ENCODE measurements around the gene LRGUK. TPM values are rescaled to one million over a fixed set of nuclear protein-coding genes. Genes with fewer than 3 reads are reported as not detected.

Gene LRGUK
- polyA plus RNA-seq, 1 experiment = 0.07 TPM

DNA sequence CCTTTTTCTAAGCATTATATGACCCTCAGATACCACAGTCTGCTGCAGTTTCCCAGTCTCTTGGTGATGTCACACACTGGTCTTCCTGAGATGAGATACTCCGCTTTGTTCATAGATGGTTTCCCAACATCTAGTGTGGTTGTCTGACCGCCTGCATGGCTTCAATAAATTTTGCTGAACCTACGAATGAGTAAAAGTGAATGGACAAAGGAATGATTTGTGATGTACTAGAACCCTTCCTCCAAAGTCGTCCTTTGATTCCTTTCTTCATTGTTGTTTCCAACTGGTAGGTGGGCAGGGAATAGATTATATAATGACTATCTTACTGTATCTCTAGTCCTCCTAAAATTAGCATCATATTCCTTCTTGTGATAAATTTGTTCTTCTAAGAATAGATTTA, 107.1 kb downstream of the LRGUK start:
- CTCF ChIA-PET = no interaction called here
- peaks cover 6% of the 10 kb centered on the region; the same call in 1 of the 2 replicates for H3K9me3 ChIP-seq (ENCODE audit: control insufficient read depth, insufficient read depth, low read length)

DNA sequence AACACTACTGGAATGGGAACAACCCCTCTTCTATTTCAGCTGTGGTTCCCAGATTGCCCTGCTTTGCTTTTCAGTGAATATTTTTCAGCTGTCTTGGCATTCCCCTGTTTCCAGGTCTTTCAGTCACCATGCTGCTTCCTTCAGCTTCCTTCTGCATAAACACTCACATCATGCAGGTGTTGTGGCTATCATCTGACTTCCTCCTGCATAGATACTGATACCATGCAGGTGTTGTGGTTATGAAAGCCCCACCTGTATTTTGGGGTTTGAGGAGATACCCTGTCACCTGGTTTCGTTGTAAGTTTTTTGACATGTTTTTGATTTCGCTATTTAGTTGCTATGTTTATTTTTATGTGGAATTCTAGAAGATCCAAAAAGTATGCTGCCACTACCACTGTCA, 118.1 kb downstream of the LRGUK start:
- Histone ChIP-seq H3K9me3 (ENCODE audit: control insufficient read depth, insufficient read depth, low read length) (no peaks in the 10 kb centered on the region), H3K4me3 (ENCODE audit: low read depth, low read length) (no peak overlapping the region), H3K27ac (ENCODE audit: low read depth, low read length) (no peak overlapping the region), H3K27me3 (ENCODE audit: control insufficient read depth, insufficient read depth, low read length) (no peaks in the 10 kb centered on the region)
- ChIA-PET CTCF (no interaction called here), POLR2A (no interaction called here)
- no peak for DNase-seq (ENCODE audit: low read depth, low spot score)
- TF ChIP-seq, protein P1, sequence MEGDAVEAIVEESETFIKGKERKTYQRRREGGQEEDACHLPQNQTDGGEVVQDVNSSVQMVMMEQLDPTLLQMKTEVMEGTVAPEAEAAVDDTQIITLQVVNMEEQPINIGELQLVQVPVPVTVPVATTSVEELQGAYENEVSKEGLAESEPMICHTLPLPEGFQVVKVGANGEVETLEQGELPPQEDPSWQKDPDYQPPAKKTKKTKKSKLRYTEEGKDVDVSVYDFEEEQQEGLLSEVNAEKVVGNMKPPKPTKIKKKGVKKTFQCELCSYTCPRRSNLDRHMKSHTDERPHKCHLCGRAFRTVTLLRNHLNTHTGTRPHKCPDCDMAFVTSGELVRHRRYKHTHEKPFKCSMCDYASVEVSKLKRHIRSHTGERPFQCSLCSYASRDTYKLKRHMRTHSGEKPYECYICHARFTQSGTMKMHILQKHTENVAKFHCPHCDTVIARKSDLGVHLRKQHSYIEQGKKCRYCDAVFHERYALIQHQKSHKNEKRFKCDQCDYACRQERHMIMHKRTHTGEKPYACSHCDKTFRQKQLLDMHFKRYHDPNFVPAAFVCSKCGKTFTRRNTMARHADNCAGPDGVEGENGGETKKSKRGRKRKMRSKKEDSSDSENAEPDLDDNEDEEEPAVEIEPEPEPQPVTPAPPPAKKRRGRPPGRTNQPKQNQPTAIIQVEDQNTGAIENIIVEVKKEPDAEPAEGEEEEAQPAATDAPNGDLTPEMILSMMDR (IDR thresholded peaks at IDR 0.05; ENCODE audit: low read depth, low read length) = no peak

More for the DNA sequence above, 107.1 kb downstream of the LRGUK start:
- TF ChIP-seq, protein P1 (IDR thresholded peaks at IDR 0.05; ENCODE audit: low read depth, low read length) = no peak
- Histone ChIP-seq H3K4me3 (ENCODE audit: low read depth, low read length) (no peak overlapping the region), H3K27me3 (ENCODE audit: control insufficient read depth, insufficient read depth, low read length) (peaks cover 4% of the 10 kb centered on the region), H3K27ac (ENCODE audit: low read depth, low read length) (no peak overlapping the region)
- POLR2A ChIA-PET = no interaction called here
- DNase-seq (ENCODE audit: low read depth, low spot score) = no peak

DNA sequence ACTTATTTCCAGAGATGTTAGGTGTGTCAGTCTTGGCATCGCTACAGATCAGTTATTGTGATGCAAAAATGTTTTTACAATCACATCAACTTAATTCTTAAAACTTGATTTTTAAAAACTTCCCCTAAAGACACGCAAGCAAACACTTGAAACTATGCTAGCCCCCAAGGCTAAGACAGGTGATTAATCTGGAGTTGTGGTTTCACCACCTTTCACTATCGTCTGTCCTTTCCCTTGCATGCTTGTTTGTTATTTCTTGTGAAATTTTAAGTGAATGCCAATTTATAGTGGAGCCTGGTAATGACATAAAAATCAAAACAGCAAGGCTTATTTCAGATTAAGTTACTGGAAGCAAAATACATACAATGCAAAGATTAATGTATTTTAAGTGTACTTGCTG, 119.2 kb downstream of the LRGUK start:
- TF ChIP-seq, protein P1 (IDR thresholded peaks at IDR 0.05; ENCODE audit: low read depth, low read length) = no peak
- Histone ChIP-seq H3K27ac (ENCODE audit: low read depth, low read length) (no peak overlapping the region), H3K4me3 (ENCODE audit: low read depth, low read length) (no peak overlapping the region), H3K27me3 (ENCODE audit: control insufficient read depth, insufficient read depth, low read length) (no peaks in the 10 kb centered on the region), H3K9me3 (ENCODE audit: control insufficient read depth, insufficient read depth, low read length) (no peaks in the 10 kb centered on the region)
- no peak for DNase-seq (ENCODE audit: low read depth, low spot score)
- CTCF ChIA-PET = no interaction called here
- POLR2A ChIA-PET = no interaction called here

DNA sequence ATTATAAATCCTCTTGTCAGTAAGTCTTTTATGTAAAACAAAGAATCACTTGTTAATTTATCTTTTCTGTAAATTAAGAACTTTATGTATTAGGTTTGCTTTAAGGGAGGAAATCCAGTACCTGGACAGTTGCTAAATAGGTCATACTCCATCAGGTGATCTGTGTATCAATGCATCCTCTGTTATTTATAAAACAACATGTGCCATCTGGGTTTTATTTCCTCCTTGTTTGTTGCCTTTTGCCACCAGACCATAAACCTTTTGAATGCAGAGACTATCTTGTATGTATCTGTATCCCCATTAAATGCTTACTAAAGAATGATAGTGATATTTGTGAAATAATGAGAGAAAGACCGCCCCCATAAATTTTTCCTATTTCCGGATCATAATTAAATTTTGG, 119.6 kb downstream of the LRGUK start:
- POLR2A ChIA-PET = no interaction called here
- Histone ChIP-seq H3K27ac (ENCODE audit: low read depth, low read length) (no peak overlapping the region), H3K27me3 (ENCODE audit: control insufficient read depth, insufficient read depth, low read length) (no peaks in the 10 kb centered on the region), H3K9me3 (ENCODE audit: control insufficient read depth, insufficient read depth, low read length) (no peaks in the 10 kb centered on the region), H3K4me3 (ENCODE audit: low read depth, low read length) (no peak overlapping the region)
- TF ChIP-seq, protein P1 (IDR thresholded peaks at IDR 0.05; ENCODE audit: low read depth, low read length) = no peak
- no peak for DNase-seq (ENCODE audit: low read depth, low spot score)
- CTCF ChIA-PET = no interaction called here

DNA sequence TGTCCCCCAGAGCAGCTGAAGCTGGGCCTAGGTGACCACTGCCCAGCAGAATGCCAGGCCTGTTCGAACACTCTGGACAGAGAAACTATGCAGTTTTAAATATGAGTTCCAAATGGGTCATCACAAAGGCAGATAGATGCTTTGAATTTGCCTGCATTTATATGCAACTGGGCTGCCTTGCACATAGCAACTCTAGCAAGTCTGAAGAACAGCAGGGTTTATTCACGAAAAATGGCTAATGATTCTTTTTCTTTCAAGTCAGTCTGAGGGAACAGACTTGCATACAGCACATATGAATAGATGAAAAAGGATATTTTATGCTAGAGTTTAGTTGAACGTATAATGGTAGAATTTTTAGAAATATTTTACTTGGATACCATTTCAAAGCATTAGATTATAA, 121.1 kb downstream of the LRGUK start:
- Histone ChIP-seq H3K9me3 (ENCODE audit: control insufficient read depth, insufficient read depth, low read length) (no peaks in the 10 kb centered on the region), H3K4me3 (ENCODE audit: low read depth, low read length) (no peak overlapping the region), H3K27ac (ENCODE audit: low read depth, low read length) (no peak overlapping the region), H3K27me3 (ENCODE audit: control insufficient read depth, insufficient read depth, low read length) (no peaks in the 10 kb centered on the region)
- CTCF ChIA-PET = no interaction called here
- TF ChIP-seq, protein P1 (IDR thresholded peaks at IDR 0.05; ENCODE audit: low read depth, low read length) = no peak
- POLR2A ChIA-PET = no interaction called here
- no peak for DNase-seq (ENCODE audit: low read depth, low spot score)

Data from AG04450 (cell line).